Naive thymus-derived CD4-positive, alpha-beta T cell (primary cell): ENCODE measurements around the gene TSC22D2. TPM values are rescaled to one million over a fixed set of nuclear protein-coding genes. Genes with fewer than 3 reads are reported as not detected.

Experiments
- ATAC-seq: fragments of 150-1000 bp; cut with Tn5 transposase; 2 replicates; pipeline ENCODE4 v1.10.0; 2021; ENCODE audit warnings: mild to moderate bottlenecking, moderate library complexity
- CTCF ChIA-PET: fragments of 350-600 bp; sonication (Branson Sonifier 250); formaldehyde crosslinking; loops from one replicate; lab custom pipeline; 2021; ENCODE audit warnings: antibody characterized with exemption; lab: Charles Lee
- POLR2A ChIA-PET: fragments of 350-600 bp; sonication (Branson Sonifier 250); formaldehyde crosslinking; loops from one replicate; lab custom pipeline; 2021; ENCODE audit warnings: antibody characterized with exemption, inconsistent platforms; lab: Charles Lee
- DNase-seq, 9 donors: peaks; one replicate each; pipeline versions ENCODE4 v3.0.0 to v3.0.0-alpha.2; 2020 to 2022; ENCODE audit warnings: mixed read lengths in 1 of 9
- H3K27ac ChIP-seq: one replicate; pipeline ENCODE4 v1.7.0; 2013; ENCODE audit warnings: mild to moderate bottlenecking, low read depth, low read length, moderate library complexity
- H3K27me3 ChIP-seq, 2 donors: one replicate each; pipeline ENCODE4 v1.7.0; 2013; ENCODE audit warnings: low read length in 2 of 2, mild to moderate bottlenecking in 2 of 2, moderate library complexity in 2 of 2; ENCODE audit not compliant: control insufficient read depth in 2 of 2, insufficient read depth in 2 of 2
- H3K36me3 ChIP-seq, 3 experiments: 1 replicate in 2 of 3; 2 replicates in 1 of 3; pipeline ENCODE4 v1.7.0; 2013; ENCODE audit warnings: low read length in 3 of 3, mild to moderate bottlenecking in 3 of 3, moderate library complexity in 1 of 3; ENCODE audit not compliant: insufficient read depth in 3 of 3, control insufficient read depth in 2 of 3
- H3K4me1 ChIP-seq, 2 donors: one replicate each; pipeline ENCODE4 v1.7.0; 2013; ENCODE audit warnings: low read length in 2 of 2, mild to moderate bottlenecking in 2 of 2, moderate library complexity in 1 of 2; ENCODE audit not compliant: control insufficient read depth in 2 of 2, insufficient read depth in 2 of 2
- H3K4me3 ChIP-seq: 2 replicates; pipeline ENCODE4 v1.7.0; 2013; ENCODE audit warnings: mild to moderate bottlenecking, low read length
- H3K9me3 ChIP-seq, 3 experiments: 1 replicate in 2 of 3; 2 replicates in 1 of 3; pipeline ENCODE4 v1.7.0; 2013; ENCODE audit warnings: low read length in 3 of 3; ENCODE audit not compliant: control insufficient read depth in 2 of 3
- H3K27ac Mint-ChIP-seq, 9 donors: one replicate each; pipeline ENCODE4 v1.8.0; 2020 to 2022; ENCODE audit warnings: mixed read lengths in 9 of 9, mild to moderate bottlenecking in 8 of 9, moderate library complexity in 5 of 9, inconsistent platforms in 2 of 9
- H3K27me3 Mint-ChIP-seq, 5 donors: one replicate each; pipeline ENCODE4 v1.8.0; 2021 to 2022; ENCODE audit warnings: mixed read lengths in 5 of 5, mild to moderate bottlenecking in 1 of 5
- H3K36me3 Mint-ChIP-seq, 5 donors: one replicate each; pipeline ENCODE4 v1.8.0; 2020 to 2022; ENCODE audit warnings: mixed read lengths in 5 of 5, mild to moderate bottlenecking in 3 of 5, inconsistent platforms in 1 of 5
- H3K4me1 Mint-ChIP-seq, 7 donors: one replicate each; pipeline ENCODE4 v1.8.0; 2020 to 2022; ENCODE audit warnings: mixed read lengths in 7 of 7, mild to moderate bottlenecking in 3 of 7, inconsistent platforms in 1 of 7
- H3K4me3 Mint-ChIP-seq, 10 donors: one replicate each; pipeline ENCODE4 v1.8.0; 2020 to 2022; ENCODE audit warnings: mild to moderate bottlenecking in 10 of 10, mixed read lengths in 10 of 10, moderate library complexity in 6 of 10, inconsistent platforms in 2 of 10
- H3K9me3 Mint-ChIP-seq, 11 donors: one replicate each; pipeline ENCODE4 v1.8.0; 2020 to 2022; ENCODE audit warnings: mixed read lengths in 11 of 11, mild to moderate bottlenecking in 4 of 11, inconsistent platforms in 1 of 11, moderate library complexity in 1 of 11
- intact Hi-C, 2 donors: fragments of 100-400 bp; cut with micrococcal nuclease; formaldehyde crosslinking; loops; one replicate each; pipeline ENCODE4 v1.15.1; 2023
- polyA plus RNA-seq, 2 donors: library from polyadenylated mRNA; unstranded; fragments of 300-500 nt; fragmentation: Illumina TruSeq; gene quantifications; one replicate each; pipeline ENCODE4 v1.2.3, GENCODE V29; 2021
- total RNA-seq, 6 experiments: library from RNA in 5 of 6; stranded (reverse) in 5 of 6; gene quantifications; 1 replicate in 5 of 6; 2 replicates in 1 of 6; pipeline ENCODE4 v1.2.3 and lab custom pipeline; 2021 to 2026

TSC22D2 gene
- total and polyA plus RNA-seq, 7 experiments from 2014 or later, result 6.6 to 42.1 (median 26.1) TPM

DNA sequence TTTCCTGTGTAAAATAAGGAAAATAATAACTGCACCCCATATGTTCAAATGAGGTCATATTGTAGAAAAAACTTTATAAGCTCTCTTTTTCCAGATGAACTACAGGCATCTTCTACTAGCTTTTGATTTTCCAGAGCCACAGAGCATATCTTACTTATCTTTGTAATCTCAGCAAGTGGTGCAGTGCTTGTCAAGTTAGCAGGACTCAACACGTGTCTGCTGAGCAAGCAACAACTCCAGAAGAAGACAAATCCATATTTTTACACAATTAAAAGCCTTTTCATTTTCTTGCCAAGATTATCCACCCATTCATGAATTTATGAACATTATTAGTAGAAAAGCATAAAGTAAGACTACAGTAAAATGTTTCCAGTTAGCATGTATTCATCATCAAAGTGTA is 14.4 kb upstream of the TSC22D2 start:
- ChIA-PET POLR2A (interaction anchor here (1.8 kb wide), 1 partner anchor 13 kb away, joined by 4 read pairs; no protein-coding TSS in a partner anchor), CTCF (no interaction called here)
- peaks cover 0 to 11% (median 4%) of the 10 kb centered on the region in 5 donors for H3K27me3 Mint-ChIP-seq
- Histone ChIP-seq H3K36me3 (no peaks in the 10 kb centered on the region), H3K9me3 (no peaks in the 10 kb centered on the region), H3K4me3 (no peak overlapping the region), H3K4me1 (no peaks in the 10 kb centered on the region), H3K27me3 (no peaks in the 10 kb centered on the region), H3K27ac (no peak overlapping the region)
- no peak overlapping the region for H3K4me3 Mint-ChIP-seq
- H3K4me1 Mint-ChIP-seq, result peaks cover 0 to 10% (median 4%) of the 10 kb centered on the region in 7 donors
- no peak overlapping the region for H3K27ac Mint-ChIP-seq
- ATAC-seq (no peak), DNase-seq (no peak)
- H3K36me3 Mint-ChIP-seq, result no peaks in the 10 kb centered on the region
- intact Hi-C loops, result no loop called here
- no peaks in the 10 kb centered on the region for H3K9me3 Mint-ChIP-seq

GRCh38 chr3:150394606-150395005 is 13.5 kb upstream of the TSC22D2 start:
- intact Hi-C loops, result no loop called here
- H3K4me3 ChIP-seq, result no peak overlapping the region
- ChIA-PET POLR2A (interaction anchor here (0.7 to 1.8 kb wide), 2 partner anchors 13 to 15 kb away, joined by 3 to 4 read pairs; no protein-coding TSS in a partner anchor), CTCF (no interaction called here)
- Mint-ChIP-seq H3K27me3 (peaks cover 0 to 20% (median 5%) of the 10 kb centered on the region in 5 donors), H3K4me1 (peaks cover 0 to 8% (median 4%) of the 10 kb centered on the region in 7 donors), H3K9me3 (no peaks in the 10 kb centered on the region), H3K27ac (no peak overlapping the region), H3K36me3 (no peaks in the 10 kb centered on the region), H3K4me3 (no peak overlapping the region)
- H3K36me3 ChIP-seq, result no peaks in the 10 kb centered on the region
- ATAC-seq, result no peak
- no peaks in the 10 kb centered on the region for H3K4me1 ChIP-seq
- no peaks in the 10 kb centered on the region for H3K9me3 ChIP-seq
- H3K27me3 ChIP-seq, result no peaks in the 10 kb centered on the region
- H3K27ac ChIP-seq, result no peak overlapping the region
- DNase-seq, result no peak

DNA sequence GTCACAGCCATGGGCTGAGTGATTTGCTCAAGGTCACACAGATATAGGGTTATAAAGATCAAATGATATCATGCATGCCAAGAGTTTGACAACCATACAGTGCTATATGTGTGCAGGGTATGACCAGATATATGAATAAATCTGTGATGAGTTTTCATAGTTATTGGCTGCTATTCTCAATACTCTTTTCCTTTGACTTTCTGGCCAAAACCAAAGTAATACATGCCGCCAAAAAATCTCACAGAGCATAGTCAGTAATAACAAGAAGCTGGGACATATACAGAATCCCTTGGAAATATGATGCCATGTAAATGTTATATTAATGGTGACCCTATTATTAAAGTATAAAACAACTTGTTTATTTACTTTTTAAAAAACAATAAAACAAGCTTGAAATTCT is 11.6 kb upstream of the TSC22D2 start:
- no peak for DNase-seq
- CTCF ChIA-PET, result no interaction called here
- no peaks in the 10 kb centered on the region for H3K9me3 Mint-ChIP-seq
- Histone ChIP-seq H3K4me3 (no peak overlapping the region), H3K27ac (no peak overlapping the region), H3K36me3 (no peaks in the 10 kb centered on the region), H3K27me3 (no peaks in the 10 kb centered on the region), H3K9me3 (no peaks in the 10 kb centered on the region), H3K4me1 (no peaks in the 10 kb centered on the region)
- no peaks in the 10 kb centered on the region for H3K36me3 Mint-ChIP-seq
- H3K27me3 Mint-ChIP-seq, result peaks cover 0 to 25% (median 6%) of the 10 kb centered on the region in 5 donors
- peaks cover 0 to 2% (median 0%) of the 10 kb centered on the region in 7 donors for H3K4me1 Mint-ChIP-seq
- POLR2A ChIA-PET, result interaction anchor here (2.0 kb wide), 1 partner anchor 12 kb away, joined by 7 read pairs; the partner anchor contains the start of gene TSC22D2
- no peak overlapping the region for H3K4me3 Mint-ChIP-seq
- intact Hi-C loops, result no loop called here
- ATAC-seq, result no peak
- no peak overlapping the region for H3K27ac Mint-ChIP-seq

DNA sequence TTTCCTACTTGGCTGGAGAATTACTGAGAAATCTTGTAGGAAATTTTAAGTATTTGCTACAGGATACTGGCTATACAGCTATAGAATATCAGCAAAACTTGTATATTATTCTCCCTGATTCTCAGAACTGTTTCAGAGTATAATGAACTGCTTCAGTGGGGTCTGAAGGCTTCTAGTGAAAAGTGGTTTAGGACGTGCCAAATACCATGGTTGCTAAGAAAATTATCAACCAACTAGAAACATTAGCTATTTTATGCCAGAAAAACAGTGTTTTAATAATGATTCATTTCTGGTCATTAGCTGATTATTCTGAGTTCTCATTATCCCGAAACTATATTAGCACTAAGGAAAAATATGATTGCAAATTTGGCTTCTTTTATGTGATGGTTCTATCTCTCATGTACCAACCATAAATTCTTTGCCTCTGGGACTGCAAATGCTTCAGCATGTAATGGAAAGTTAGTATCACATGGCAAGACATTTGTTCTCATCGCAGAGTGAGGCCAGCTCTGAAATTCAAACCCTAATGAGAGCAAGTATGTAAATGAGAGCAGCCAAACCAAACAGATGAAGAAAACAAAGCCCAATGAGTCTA is 11.0 kb upstream of the TSC22D2 start:
- Mint-ChIP-seq H3K27me3 (peaks cover 0 to 24% (median 6%) of the 10 kb centered on the region in 5 donors), H3K9me3 (no peaks in the 10 kb centered on the region), H3K4me3 (no peak overlapping the region), H3K27ac (no peak overlapping the region), H3K36me3 (no peaks in the 10 kb centered on the region), H3K4me1 (no peaks in the 10 kb centered on the region)
- POLR2A ChIA-PET, result interaction anchor here (2.0 kb wide), 1 partner anchor 12 kb away, joined by 7 read pairs; the partner anchor contains the start of gene TSC22D2
- Histone ChIP-seq H3K27ac (no peak overlapping the region), H3K4me1 (no peaks in the 10 kb centered on the region), H3K27me3 (no peaks in the 10 kb centered on the region), H3K9me3 (no peaks in the 10 kb centered on the region), H3K4me3 (no peak overlapping the region), H3K36me3 (no peaks in the 10 kb centered on the region)
- DNase-seq, result no peak
- intact Hi-C loops, result no loop called here
- no peak for ATAC-seq
- CTCF ChIA-PET, result interaction anchor here (0.7 kb wide), 1 partner anchor 57 kb away, joined by 3 read pairs; no protein-coding TSS in a partner anchor

DNA sequence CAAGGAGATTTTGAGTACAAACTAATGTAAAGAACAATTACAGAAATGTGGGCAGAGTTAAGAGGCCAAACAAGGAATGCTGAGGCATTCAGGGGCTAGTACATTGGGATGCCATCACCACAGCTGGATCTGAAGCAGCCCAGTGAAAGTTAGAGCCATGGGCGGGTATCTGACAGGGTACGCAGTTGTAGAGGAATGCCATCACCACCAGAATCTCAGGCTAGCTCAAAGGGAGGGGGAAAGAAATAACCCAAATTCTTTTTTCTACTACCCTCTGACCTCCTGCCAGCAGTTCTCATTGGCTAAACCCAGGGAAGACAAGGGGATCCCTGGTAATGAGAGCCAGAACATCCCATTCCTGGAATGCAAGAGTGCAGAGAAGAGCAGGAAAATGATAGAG is 9.0 kb upstream of the TSC22D2 start:
- CTCF ChIA-PET, result no interaction called here
- H3K36me3 ChIP-seq, result no peaks in the 10 kb centered on the region
- Mint-ChIP-seq H3K9me3 (no peaks in the 10 kb centered on the region), H3K36me3 (no peaks in the 10 kb centered on the region), H3K27ac (no peak overlapping the region), H3K4me1 (peaks cover 0 to 2% (median 0%) of the 10 kb centered on the region in 7 donors), H3K4me3 (no peak overlapping the region), H3K27me3 (peaks cover 0 to 25% (median 6%) of the 10 kb centered on the region in 5 donors)
- H3K4me1 ChIP-seq, result no peaks in the 10 kb centered on the region
- H3K27me3 ChIP-seq, result no peaks in the 10 kb centered on the region
- DNase-seq (no peak), ATAC-seq (no peak)
- no peak overlapping the region for H3K27ac ChIP-seq
- POLR2A ChIA-PET, result no interaction called here
- intact Hi-C loops, result no loop called here
- H3K9me3 ChIP-seq, result no peaks in the 10 kb centered on the region
- no peak overlapping the region for H3K4me3 ChIP-seq

- Histone ChIP-seq H3K36me3 (no peaks in the 10 kb centered on the region), H3K27me3 (no peaks in the 10 kb centered on the region), H3K9me3 (no peaks in the 10 kb centered on the region), H3K4me1 (no peaks in the 10 kb centered on the region), H3K27ac (no peak overlapping the region), H3K4me3 (no peak overlapping the region)
- Mint-ChIP-seq H3K27ac (no peak overlapping the region), H3K36me3 (no peaks in the 10 kb centered on the region), H3K27me3 (peaks cover 0 to 35% (median 6%) of the 10 kb centered on the region in 5 donors), H3K9me3 (no peaks in the 10 kb centered on the region), H3K4me1 (peaks cover 0 to 2% (median 0%) of the 10 kb centered on the region in 7 donors), H3K4me3 (no peak overlapping the region)
- no peak for DNase-seq
- intact Hi-C loops, result loop anchor here in 1 of 2 donors (10.0 kb wide), 2 partner anchors 426 to 874 kb away; partner anchors contain the start of genes P2RY14 and PFN2
- ChIA-PET CTCF (no interaction called here), POLR2A (no interaction called here)
- no peak for ATAC-seq
Measured at GRCh38 chr3:150401285-150401684, 6.8 kb upstream of the TSC22D2 start.

DNA sequence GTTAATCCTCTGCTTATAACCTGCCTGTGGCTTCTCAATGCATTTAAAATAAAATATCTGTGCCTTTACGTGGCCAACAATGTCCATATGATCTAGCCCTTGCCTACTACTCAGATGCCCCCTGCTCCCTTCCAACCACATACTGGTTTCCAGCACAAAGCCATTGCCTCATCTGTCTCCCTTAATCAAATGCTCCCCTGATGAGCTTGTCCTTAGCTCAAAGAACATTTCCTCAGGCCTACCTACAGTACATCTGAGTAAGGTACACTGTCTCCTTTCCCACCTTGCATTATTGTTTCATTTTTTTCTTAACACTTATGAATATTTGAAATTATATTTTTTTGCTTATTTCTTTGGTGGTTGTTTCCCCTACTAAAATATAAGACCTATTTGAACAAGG is 5.9 kb upstream of the TSC22D2 start:
- no peak overlapping the region for H3K27ac ChIP-seq
- DNase-seq (no peak), ATAC-seq (no peak)
- no peaks in the 10 kb centered on the region for H3K9me3 ChIP-seq
- Mint-ChIP-seq H3K4me3 (no peak overlapping the region), H3K36me3 (no peaks in the 10 kb centered on the region), H3K27ac (no peak overlapping the region), H3K4me1 (peaks cover 0 to 7% (median 5%) of the 10 kb centered on the region in 7 donors), H3K9me3 (no peaks in the 10 kb centered on the region), H3K27me3 (peaks cover 0 to 35% (median 4%) of the 10 kb centered on the region in 5 donors)
- H3K4me1 ChIP-seq, result no peaks in the 10 kb centered on the region
- intact Hi-C loops, result loop anchor here in 1 of 2 donors (10.0 kb wide), 2 partner anchors 427 to 873 kb away; partner anchors contain the start of genes P2RY14 and PFN2
- H3K4me3 ChIP-seq, result no peak overlapping the region
- ChIA-PET POLR2A (no interaction called here), CTCF (no interaction called here)
- H3K36me3 ChIP-seq, result no peaks in the 10 kb centered on the region
- no peaks in the 10 kb centered on the region for H3K27me3 ChIP-seq
